Muscle layer of duodenum (tissue), 2 donors: ENCODE data around the gene PRG3.

Source experiments
- H3K27ac ChIP-seq: one replicate; pipeline ENCODE4 v1.7.0; 2013; ENCODE audit warnings: mild to moderate bottlenecking, low read length
- H3K27me3 ChIP-seq: one replicate; pipeline ENCODE4 v1.7.0; 2013; ENCODE audit warnings: low read depth, mild to moderate bottlenecking, control low read depth, low read length
- H3K36me3 ChIP-seq, 2 donors: one replicate each; pipeline ENCODE4 v1.7.0; 2013; ENCODE audit warnings: low read length in 2 of 2, control low read depth in 1 of 2, mild to moderate bottlenecking in 1 of 2; ENCODE audit not compliant: insufficient read depth in 2 of 2, control insufficient read depth in 1 of 2
- H3K4me1 ChIP-seq, 2 donors: one replicate each; pipeline ENCODE4 v1.7.0; 2013; ENCODE audit warnings: low read length in 2 of 2, mild to moderate bottlenecking in 2 of 2, control low read depth in 1 of 2, moderate library complexity in 1 of 2; ENCODE audit not compliant: insufficient read depth in 2 of 2, control insufficient read depth in 1 of 2
- H3K4me3 ChIP-seq, 2 donors: one replicate each; pipeline ENCODE4 v1.7.0; 2013; ENCODE audit warnings: low read length in 2 of 2, low read depth in 1 of 2, mild to moderate bottlenecking in 1 of 2
- H3K9me3 ChIP-seq, 2 donors: one replicate each; pipeline ENCODE4 v1.7.0; 2013; ENCODE audit warnings: low read length in 2 of 2, control low read depth in 1 of 2, mild to moderate bottlenecking in 1 of 2; ENCODE audit not compliant: control insufficient read depth in 1 of 2
- donor health status: healthy.

The PRG3 gene

DNA sequence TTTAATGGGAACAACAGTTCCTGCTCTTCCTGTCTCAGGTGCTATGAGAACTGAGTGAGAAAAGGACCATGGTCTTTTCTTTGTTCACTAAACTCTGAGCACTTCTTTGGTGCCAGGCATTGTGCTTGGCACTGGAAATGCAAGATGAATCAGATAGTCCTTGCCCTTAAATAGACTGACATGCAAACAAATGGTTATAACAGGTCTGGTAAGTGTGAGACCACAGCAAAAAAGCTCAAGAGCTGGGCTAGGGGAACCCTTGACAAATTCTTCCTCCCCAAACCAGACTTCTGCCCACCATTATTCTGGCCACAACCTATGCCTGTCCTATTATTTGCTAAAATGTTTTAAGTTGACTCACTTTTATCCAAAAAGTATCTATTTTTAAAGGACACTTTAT is 40.9 kb upstream of the PRG3 start:
- H3K4me1 ChIP-seq = peaks cover 8 to 17% of the 10 kb centered on the region in 2 donors
- peaks cover 15 to 26% of the 10 kb centered on the region in 2 donors for H3K36me3 ChIP-seq
- no peak overlapping the region for H3K4me3 ChIP-seq
- no peak overlapping the region for H3K27ac ChIP-seq
- H3K9me3 ChIP-seq = no peaks in the 10 kb centered on the region
- H3K27me3 ChIP-seq = no peaks in the 10 kb centered on the region

- Histone ChIP-seq H3K27me3 (no peaks in the 10 kb centered on the region), H3K36me3 (peaks cover 23 to 33% of the 10 kb centered on the region in 2 donors), H3K4me3 (no peak overlapping the region), H3K4me1 (peaks cover 8 to 14% of the 10 kb centered on the region in 2 donors), H3K27ac (no peak overlapping the region), H3K9me3 (no peaks in the 10 kb centered on the region)
These were observed 40.1 kb upstream of the PRG3 start for GRCh38 chr11:57421066-57421465.

DNA sequence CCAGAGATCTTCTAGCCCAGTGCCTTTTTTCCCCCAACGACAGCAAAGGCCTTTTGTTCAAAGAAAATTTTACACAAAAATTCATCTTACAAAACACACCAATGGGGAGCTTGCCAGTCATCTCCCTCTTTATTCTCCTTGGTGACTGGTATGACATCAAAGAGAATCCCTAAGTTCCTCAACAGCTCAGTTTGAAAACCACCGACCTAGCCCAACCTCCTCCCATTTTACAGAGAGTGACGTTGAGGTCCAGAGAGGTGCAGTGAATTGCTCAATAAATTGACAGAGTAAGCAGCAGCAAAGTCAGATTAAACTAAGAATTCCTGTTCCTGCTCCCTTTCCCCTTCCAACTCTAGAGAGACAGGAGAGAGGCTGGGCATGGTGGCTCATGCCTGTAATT is 38.2 kb upstream of the PRG3 start:
- peaks cover 37 to 50% of the 10 kb centered on the region in 2 donors for H3K36me3 ChIP-seq
- H3K9me3 ChIP-seq = no peaks in the 10 kb centered on the region
- no peak overlapping the region for H3K4me3 ChIP-seq
- peaks cover 0 to 5% of the 10 kb centered on the region in 2 donors for H3K4me1 ChIP-seq
- no peaks in the 10 kb centered on the region for H3K27me3 ChIP-seq
- no peak overlapping the region for H3K27ac ChIP-seq

DNA sequence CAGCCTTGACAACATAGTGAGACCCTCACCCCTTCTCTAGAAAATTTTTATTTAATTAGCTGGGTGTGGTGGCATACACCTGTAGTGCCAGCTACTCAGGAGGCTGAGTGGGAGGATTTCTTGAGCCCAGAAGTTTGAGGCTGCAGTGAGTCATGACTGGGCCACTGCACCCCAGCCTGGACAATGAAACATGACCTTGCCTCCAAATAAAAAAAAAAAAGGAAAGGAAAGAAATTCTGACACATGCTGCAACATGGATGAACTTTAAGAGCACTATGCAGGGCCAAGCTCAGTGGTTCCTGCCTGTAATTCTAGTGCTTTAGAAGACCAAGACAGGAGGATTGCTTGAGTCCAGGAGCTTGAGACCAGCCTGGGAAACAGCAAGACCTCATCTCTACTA is 37.2 kb upstream of the PRG3 start:
- Histone ChIP-seq H3K27ac (no peak overlapping the region), H3K9me3 (no peaks in the 10 kb centered on the region), H3K4me1 (peaks cover 0 to 5% of the 10 kb centered on the region in 2 donors), H3K4me3 (no peak overlapping the region), H3K36me3 (peaks cover 45 to 56% of the 10 kb centered on the region in 2 donors), H3K27me3 (no peaks in the 10 kb centered on the region)

GRCh38 chr11:57417056-57417455 is 36.1 kb upstream of the PRG3 start:
- Histone ChIP-seq H3K27me3 (no peaks in the 10 kb centered on the region), H3K4me3 (no peak overlapping the region), H3K36me3 (peaks cover 40 to 56% of the 10 kb centered on the region in 2 donors), H3K4me1 (peaks cover 0 to 5% of the 10 kb centered on the region in 2 donors), H3K9me3 (no peaks in the 10 kb centered on the region), H3K27ac (no peak overlapping the region)

GRCh38 chr11:57416436-57416835 is 35.5 kb upstream of the PRG3 start:
- peaks cover 40 to 56% of the 10 kb centered on the region in 2 donors for H3K36me3 ChIP-seq
- no peak overlapping the region for H3K27ac ChIP-seq
- peaks cover 0 to 5% of the 10 kb centered on the region in 2 donors for H3K4me1 ChIP-seq
- H3K9me3 ChIP-seq = no peaks in the 10 kb centered on the region
- H3K27me3 ChIP-seq = no peaks in the 10 kb centered on the region
- no peak overlapping the region for H3K4me3 ChIP-seq

- no peaks in the 10 kb centered on the region for H3K27me3 ChIP-seq
- H3K36me3 ChIP-seq = peaks cover 40 to 53% of the 10 kb centered on the region in 2 donors
- H3K9me3 ChIP-seq = no peaks in the 10 kb centered on the region
- peaks cover 0 to 5% of the 10 kb centered on the region in 2 donors for H3K4me1 ChIP-seq
- no peak overlapping the region for H3K27ac ChIP-seq
- H3K4me3 ChIP-seq = no peak overlapping the region
These were observed 33.8 kb upstream of the PRG3 start for GRCh38 chr11:57414612-57415212.

DNA sequence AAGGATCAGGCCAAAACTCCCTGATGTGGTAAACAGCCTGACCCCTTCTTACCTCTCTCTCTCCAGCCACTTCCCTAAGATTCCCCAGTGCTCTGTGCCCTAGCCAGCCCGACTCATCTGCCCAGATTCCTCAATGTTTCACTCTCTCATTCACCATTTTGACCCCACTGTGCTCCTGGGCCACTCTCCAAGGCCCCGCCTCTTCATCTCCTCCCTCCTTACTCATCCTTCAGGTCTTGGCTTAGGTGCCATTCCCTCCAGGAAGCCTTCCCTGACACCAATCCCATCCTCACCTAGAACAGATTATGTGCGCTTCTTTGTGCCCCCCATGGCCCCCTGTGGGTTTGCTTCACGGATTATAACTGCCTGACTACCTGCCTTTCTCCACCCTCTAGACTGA is 32.7 kb upstream of the PRG3 start:
- Histone ChIP-seq H3K27ac (no peak overlapping the region), H3K4me3 (no peak overlapping the region), H3K36me3 (peaks cover 40 to 63% of the 10 kb centered on the region in 2 donors), H3K27me3 (no peaks in the 10 kb centered on the region), H3K4me1 (peaks cover 0 to 5% of the 10 kb centered on the region in 2 donors), H3K9me3 (no peaks in the 10 kb centered on the region)

DNA sequence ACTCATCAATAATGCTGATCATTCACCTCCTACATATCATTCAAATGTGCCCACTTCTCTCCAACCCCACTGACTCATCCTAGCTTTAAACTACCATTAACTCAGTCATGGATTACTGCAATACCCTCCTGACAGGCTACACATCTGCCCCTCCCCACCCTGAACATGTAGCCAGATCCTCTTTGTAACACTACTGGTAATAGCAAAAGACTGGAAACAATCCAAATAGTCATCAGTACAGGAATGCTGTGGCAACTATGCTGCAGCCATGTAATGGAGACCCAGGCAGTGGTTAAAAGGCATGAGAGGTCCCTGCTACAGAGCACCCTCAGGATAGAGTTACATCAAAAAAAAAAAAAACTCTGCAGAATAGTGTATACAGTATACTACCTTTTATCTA is 29.3 kb upstream of the PRG3 start:
- no peak overlapping the region for H3K27ac ChIP-seq
- no peak overlapping the region for H3K4me3 ChIP-seq
- H3K27me3 ChIP-seq = no peaks in the 10 kb centered on the region
- no peaks in the 10 kb centered on the region for H3K4me1 ChIP-seq
- no peaks in the 10 kb centered on the region for H3K9me3 ChIP-seq
- H3K36me3 ChIP-seq = peaks cover 31 to 36% of the 10 kb centered on the region in 2 donors

GRCh38 chr11:57409321-57410100 is 28.6 kb upstream of the PRG3 start:
- Histone ChIP-seq H3K9me3 (no peaks in the 10 kb centered on the region), H3K36me3 (peaks cover 23 to 28% of the 10 kb centered on the region in 2 donors), H3K27me3 (no peaks in the 10 kb centered on the region), H3K27ac (no peak overlapping the region), H3K4me3 (no peak overlapping the region), H3K4me1 (no peaks in the 10 kb centered on the region)

- no peaks in the 10 kb centered on the region for H3K27me3 ChIP-seq
- H3K9me3 ChIP-seq = no peaks in the 10 kb centered on the region
- H3K27ac ChIP-seq = no peak overlapping the region
- no peak overlapping the region for H3K4me3 ChIP-seq
- H3K4me1 ChIP-seq = no peaks in the 10 kb centered on the region
- H3K36me3 ChIP-seq = peaks cover 19 to 21% of the 10 kb centered on the region in 2 donors
These were observed 27.8 kb upstream of the PRG3 start for GRCh38 chr11:57408771-57409170.
